GM18873 (cell line): ENCODE data around the gene NR2E3.

Source experiments
- ATAC-seq: cut with Tn5 transposase; IDR thresholded peaks from one replicate; pipeline ENCODE4 v1.9.1; 2021; ENCODE audit warnings: mild to moderate bottlenecking, moderate library complexity, moderate number of reproducible peaks; ENCODE audit not compliant: unreplicated experiment, low FRiP score

NR2E3 gene

GRCh38 chr15:71810256-71811035 is at the start of gene NR2E3:
Gene NR2E3, plus strand, starts transcription at chr15:71810554. Its CDS starts 190 bp downstream, at chr15:71810744.
- ATAC-seq, result no peak

DNA sequence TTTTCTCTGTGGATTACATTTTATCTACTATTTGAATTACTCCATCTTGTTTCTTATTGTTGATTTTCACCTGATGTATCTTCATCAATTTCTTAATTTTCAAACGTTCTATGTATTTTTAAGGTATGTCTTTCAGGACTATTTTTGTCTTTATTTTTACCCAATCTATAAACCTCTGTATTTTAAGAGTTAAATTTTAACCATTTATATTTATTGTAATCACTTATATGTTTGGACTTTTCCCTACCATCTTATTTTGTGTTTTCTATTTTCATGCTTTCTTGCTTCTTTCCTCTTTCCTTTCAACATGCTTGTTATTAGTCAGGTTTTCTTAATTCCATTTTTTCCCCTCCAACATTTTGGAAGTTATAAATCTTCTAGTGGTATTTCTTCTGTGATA is 49.5 kb upstream of the NR2E3 start:
- no peak for ATAC-seq

- no peak for ATAC-seq
These were observed 48.7 kb upstream of the NR2E3 start for GRCh38 chr15:71761649-71762048.

- no peak for ATAC-seq
These were observed 42.2 kb upstream of the NR2E3 start for GRCh38 chr15:71768184-71768583.

DNA sequence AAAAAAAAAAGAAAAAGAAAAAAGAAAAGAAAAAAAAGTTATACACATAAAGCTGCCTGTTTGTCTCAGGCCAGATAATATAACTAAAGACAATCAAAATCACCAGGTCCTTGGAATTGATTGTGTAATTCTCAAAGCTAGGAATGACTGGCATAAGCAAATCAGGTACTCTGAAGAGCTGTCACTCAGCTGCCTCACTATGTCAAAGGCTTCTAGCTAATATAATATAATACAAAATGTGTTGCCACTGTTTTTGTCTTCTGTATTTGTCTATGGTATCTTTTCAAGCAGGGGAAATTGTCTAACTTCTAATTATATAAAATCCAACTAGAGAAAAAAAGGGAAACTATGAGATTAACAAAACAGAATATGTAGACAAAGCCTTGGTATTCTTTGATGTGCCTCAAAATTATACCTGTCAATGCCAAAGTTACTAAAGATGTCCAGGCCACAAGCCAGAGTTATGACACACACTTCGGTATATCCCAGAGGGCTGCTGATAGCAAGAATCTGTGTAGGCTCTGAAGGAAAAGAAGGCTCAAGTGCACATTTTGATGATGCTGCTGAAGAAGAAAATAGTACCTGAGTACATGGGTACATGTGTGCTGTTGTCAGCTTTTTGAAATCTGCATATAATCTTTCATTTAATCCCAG is 37.0 kb upstream of the NR2E3 start:
- no peak for ATAC-seq

- ATAC-seq, result no peak
These were observed 34.5 kb upstream of the NR2E3 start for GRCh38 chr15:71775856-71776255.

GRCh38 chr15:71776304-71776703 is 34.0 kb upstream of the NR2E3 start:
- ATAC-seq, result no peak

GRCh38 chr15:71777216-71777943 is 33.0 kb upstream of the NR2E3 start:
- ATAC-seq, result no peak

DNA sequence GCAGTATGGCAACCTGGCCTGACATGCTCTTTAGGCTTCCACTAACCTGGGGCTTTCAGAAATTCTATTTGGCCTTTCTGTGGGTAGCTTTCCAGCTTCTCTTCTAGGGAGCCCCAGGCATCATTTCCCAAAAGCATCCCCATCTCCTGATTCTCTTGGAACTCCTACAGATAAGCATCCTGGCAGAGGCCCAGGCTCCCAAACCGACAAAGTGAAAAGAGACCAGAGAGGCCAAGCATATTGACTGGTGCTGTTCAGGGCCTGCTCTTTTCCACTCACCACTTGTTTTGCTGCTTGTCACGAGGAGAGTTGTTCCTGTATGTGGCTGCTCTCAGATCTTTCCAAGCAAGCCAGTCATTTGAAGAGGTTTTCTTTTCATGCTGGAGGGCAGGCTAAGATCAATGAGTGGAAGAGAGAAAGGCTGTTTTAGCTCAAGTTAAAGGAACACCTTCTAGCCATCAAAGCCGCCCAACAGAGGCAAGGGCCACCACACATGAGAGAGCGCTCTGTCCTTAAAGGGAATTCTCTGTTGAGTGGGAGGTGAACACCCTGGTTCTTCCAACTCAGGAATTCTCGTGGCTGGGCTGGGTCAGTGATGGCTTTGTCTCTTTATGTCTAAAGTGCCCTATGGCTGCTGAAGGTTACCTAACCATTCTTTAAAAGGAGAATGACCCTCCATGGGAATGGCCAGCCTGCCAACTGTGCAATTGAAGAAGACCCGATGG is 31.1 kb upstream of the NR2E3 start:
- ATAC-seq, result no peak

DNA sequence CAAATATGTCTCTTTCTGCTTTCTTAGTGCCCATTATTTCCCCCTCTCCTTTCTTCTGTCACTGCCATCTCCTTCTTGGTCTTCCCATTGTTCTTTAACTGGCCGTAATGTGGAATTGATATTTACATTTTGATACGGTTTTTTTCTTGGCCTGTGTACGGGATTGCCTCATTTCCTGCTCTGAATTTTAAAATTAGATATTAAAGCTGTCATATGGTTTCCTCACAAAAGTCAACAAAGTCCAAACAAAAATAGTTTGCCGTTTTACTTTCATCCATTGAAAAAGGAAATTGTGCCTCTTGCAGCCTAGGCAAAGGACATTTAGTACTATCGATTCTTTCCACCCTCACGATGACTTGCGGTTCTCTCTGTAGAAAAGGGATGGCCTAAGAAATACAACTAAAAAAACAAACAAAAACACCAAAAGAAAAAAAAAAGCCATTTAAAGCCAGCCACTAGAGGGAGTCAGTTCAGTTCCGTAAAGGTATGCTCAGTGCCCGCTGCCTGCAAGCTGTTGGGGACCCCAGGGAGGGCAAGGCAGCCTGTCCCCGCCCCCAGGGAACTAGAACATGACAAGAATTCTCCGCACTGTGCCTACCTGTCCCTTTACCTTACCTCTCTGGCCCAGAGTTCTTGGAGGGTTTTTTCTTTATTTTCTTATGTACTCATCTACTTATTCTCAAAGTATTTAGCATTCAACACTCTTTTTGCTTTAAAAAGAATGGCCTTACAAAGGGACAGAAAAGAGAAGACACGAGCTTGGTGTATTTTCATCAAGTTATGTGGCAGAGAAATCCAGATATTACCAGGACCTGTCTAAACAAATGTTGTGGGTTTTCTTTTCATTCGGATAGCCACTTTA is 30.0 kb upstream of the NR2E3 start:
- no peak for ATAC-seq

DNA sequence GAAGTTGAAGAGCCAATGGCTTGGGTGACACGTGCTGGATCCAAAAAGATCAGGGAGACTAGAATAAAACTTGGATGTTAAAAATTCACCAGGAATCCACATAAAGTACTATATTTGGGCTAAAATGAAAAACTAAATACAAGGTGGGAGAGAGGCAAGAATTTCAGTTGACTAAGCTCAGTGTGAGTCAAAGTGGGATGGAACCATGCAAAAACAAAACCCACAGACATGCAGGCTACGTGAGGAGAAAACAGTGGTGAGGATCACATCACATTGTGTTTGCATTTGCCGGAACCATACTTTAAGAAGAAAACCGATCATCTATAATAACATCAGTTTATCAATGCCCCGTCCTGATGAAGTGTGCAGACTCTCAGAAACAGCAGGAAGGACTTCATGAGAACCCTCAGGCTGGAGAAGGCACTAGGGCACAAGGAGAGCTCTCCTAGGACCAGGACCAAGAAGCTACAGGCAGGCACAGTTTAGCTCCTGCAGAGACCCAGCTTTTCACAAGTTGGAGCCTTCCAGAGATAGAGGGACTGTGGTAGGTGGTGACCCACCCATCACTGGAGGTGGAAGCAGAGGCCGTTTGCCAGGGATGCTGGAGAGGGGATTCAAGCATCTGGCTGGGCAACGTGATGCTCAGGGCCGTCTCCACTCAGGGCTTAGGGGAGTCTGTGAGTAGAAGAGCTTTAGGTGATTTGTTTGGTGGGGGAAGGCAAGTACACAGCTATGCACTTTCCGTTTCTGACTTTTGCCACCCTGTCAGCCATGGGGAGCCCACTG is 29.0 kb upstream of the NR2E3 start:
- no peak for ATAC-seq

GRCh38 chr15:71781965-71782265 is 28.4 kb upstream of the NR2E3 start:
- ATAC-seq, result no peak

- no peak for ATAC-seq
These were observed 27.8 kb upstream of the NR2E3 start for GRCh38 chr15:71782422-71783165.

- no peak for ATAC-seq
These were observed 25.6 kb upstream of the NR2E3 start for GRCh38 chr15:71784719-71785118.

- no peak for ATAC-seq
These were observed 24.4 kb upstream of the NR2E3 start for GRCh38 chr15:71785996-71786395.

DNA sequence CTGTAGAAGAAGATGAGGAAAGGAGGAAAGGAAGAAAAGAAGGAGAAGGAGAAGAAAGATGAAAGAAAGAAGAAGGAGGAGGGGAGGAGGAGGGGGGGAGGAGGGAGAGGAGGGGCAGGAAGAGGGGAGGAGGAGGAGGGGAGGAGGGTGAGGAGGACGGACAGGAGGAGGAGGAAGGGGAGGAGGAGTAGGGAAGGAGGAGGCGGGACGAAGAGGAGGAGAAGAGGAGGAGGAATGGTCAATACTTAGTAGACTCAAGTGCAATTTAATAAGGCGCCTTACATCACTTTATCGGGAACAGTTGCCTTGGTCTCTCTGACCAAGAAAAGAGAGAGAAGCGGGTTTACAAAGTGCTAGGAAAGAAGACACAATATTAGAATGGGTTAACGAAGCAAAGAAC is 23.7 kb upstream of the NR2E3 start:
- no peak for ATAC-seq

GRCh38 chr15:71788646-71789579 is 21.4 kb upstream of the NR2E3 start:
- ATAC-seq, result no peak

DNA sequence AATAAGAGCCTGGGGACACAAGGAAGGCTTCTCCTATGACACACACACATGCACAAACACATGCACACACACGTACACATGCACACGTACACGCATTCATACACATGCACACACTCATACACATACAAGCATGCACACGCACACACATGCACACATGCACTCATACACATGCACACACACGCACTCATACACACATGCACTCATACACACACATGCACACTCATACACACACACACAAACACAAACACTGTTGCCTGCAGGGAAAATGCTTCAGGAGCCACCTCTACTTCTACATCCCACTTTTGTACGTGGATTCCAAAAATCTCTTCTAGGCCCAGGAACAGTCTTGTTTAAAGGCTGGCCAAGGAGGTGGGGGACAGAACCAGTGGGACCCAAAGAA is 20.7 kb upstream of the NR2E3 start:
- ATAC-seq, result no peak
